ENCODE measurements around the gene SP100. TPM values are rescaled to one million over a fixed set of nuclear protein-coding genes. Genes with fewer than 3 reads are reported as not detected.
A peak's percentile ranks its signal among the peaks of the same experiment; 100 is the strongest.

Gene SP100
- total RNA-seq, 1 experiment from 2014 or later = 110 TPM

- intact Hi-C loops (cut with micrococcal nuclease; ENCODE audit: unreplicated experiment) = no loop called here
- H3K4me1 Mint-ChIP-seq (ENCODE audit: low read depth, unreplicated experiment) = no peaks in the 10 kb centered on the region
- no peak for DNase-seq
- H3K4me3 Mint-ChIP-seq (ENCODE audit: low read depth, unreplicated experiment) = no peak overlapping the region
- no peaks in the 10 kb centered on the region for H3K27me3 Mint-ChIP-seq (ENCODE audit: unreplicated experiment)
- H3K27ac Mint-ChIP-seq (ENCODE audit: unreplicated experiment) = no peak overlapping the region
- peaks cover 14% of the 10 kb centered on the region for H3K36me3 Mint-ChIP-seq (ENCODE audit: insufficient read depth, unreplicated experiment)
- no peak for TF ChIP-seq CTCF (IDR thresholded peaks at IDR 0.05; ENCODE audit: unreplicated experiment)
- H3K9me3 Mint-ChIP-seq (ENCODE audit: low read depth, unreplicated experiment) = no peaks in the 10 kb centered on the region
- BruUV-seq (replicated peaks) = no TSS peak
- CTCF ChIA-PET = no interaction called here
These were observed 55.1 kb downstream of the SP100 start for GRCh38 chr2:230471074-230471473.

- no TSS peak for BruUV-seq (replicated peaks)
- no peak for TF ChIP-seq CTCF (IDR thresholded peaks at IDR 0.05; ENCODE audit: unreplicated experiment)
- Mint-ChIP-seq H3K27ac (ENCODE audit: unreplicated experiment) (peak overlapping the region; percentile 0), H3K4me3 (ENCODE audit: low read depth, unreplicated experiment) (no peak overlapping the region), H3K36me3 (ENCODE audit: insufficient read depth, unreplicated experiment) (peaks cover 14% of the 10 kb centered on the region), H3K9me3 (ENCODE audit: low read depth, unreplicated experiment) (no peaks in the 10 kb centered on the region), H3K4me1 (ENCODE audit: low read depth, unreplicated experiment) (no peaks in the 10 kb centered on the region), H3K27me3 (ENCODE audit: unreplicated experiment) (no peaks in the 10 kb centered on the region)
- no peak for DNase-seq
- intact Hi-C loops (cut with micrococcal nuclease; ENCODE audit: unreplicated experiment) = no loop called here
- CTCF ChIA-PET = interaction anchor here (0.6 kb wide), 1 partner anchor 21 kb away, joined by 3 read pairs; no protein-coding TSS in a partner anchor
These were observed 56.6 kb downstream of the SP100 start for GRCh38 chr2:230472621-230473018.

- Mint-ChIP-seq H3K9me3 (ENCODE audit: low read depth, unreplicated experiment) (no peaks in the 10 kb centered on the region), H3K4me3 (ENCODE audit: low read depth, unreplicated experiment) (no peak overlapping the region), H3K36me3 (ENCODE audit: insufficient read depth, unreplicated experiment) (peaks cover 14% of the 10 kb centered on the region), H3K27ac (ENCODE audit: unreplicated experiment) (peak overlapping the region; percentile 0), H3K4me1 (ENCODE audit: low read depth, unreplicated experiment) (no peaks in the 10 kb centered on the region), H3K27me3 (ENCODE audit: unreplicated experiment) (no peaks in the 10 kb centered on the region)
- TF ChIP-seq CTCF (IDR thresholded peaks at IDR 0.05; ENCODE audit: unreplicated experiment) = no peak
- CTCF ChIA-PET = no interaction called here
- DNase-seq = no peak
- intact Hi-C loops (cut with micrococcal nuclease; ENCODE audit: unreplicated experiment) = no loop called here
- BruUV-seq (replicated peaks) = no TSS peak
These were observed 57.4 kb downstream of the SP100 start for GRCh38 chr2:230473378-230473777.

GRCh38 chr2:230475143-230475542 lies 59.1 kb downstream of the SP100 start:
- Mint-ChIP-seq H3K4me1 (ENCODE audit: low read depth, unreplicated experiment) (no peaks in the 10 kb centered on the region), H3K27me3 (ENCODE audit: unreplicated experiment) (no peaks in the 10 kb centered on the region), H3K9me3 (ENCODE audit: low read depth, unreplicated experiment) (no peaks in the 10 kb centered on the region), H3K36me3 (ENCODE audit: insufficient read depth, unreplicated experiment) (peaks cover 14% of the 10 kb centered on the region), H3K4me3 (ENCODE audit: low read depth, unreplicated experiment) (no peak overlapping the region), H3K27ac (ENCODE audit: unreplicated experiment) (no peak overlapping the region)
- intact Hi-C loops (cut with micrococcal nuclease; ENCODE audit: unreplicated experiment) = no loop called here
- no TSS peak for BruUV-seq (replicated peaks)
- CTCF ChIA-PET = no interaction called here
- no peak for DNase-seq
- TF ChIP-seq CTCF (IDR thresholded peaks at IDR 0.05; ENCODE audit: unreplicated experiment) = no peak

Measured in Calu3 (cell line).